Endothelial cell of umbilical vein (primary cell): ENCODE results near the gene GSG1L. TPM values are rescaled to one million over a fixed set of nuclear protein-coding genes. Genes with fewer than 3 reads are reported as not detected.

Experiments used
- BruUV-seq: library from RNA; stranded (reverse); fragments of 400-500 nt; replicated peaks from 2 replicates; lab custom pipeline; 2021; lab: Mats Ljungman, UMichigan
- CTCF ChIA-PET: fragments of 300-600, 350-600 bp; sonication (Branson Sonifier 250); formaldehyde crosslinking; loops from one replicate; lab custom pipeline; 2021; ENCODE audit warnings: antibody characterized with exemption, inconsistent platforms; lab: Charles Lee
- POLR2A ChIA-PET: fragments of 300-600, 350-600 bp; sonication (Branson Sonifier 250); formaldehyde crosslinking; loops from one replicate; lab custom pipeline; 2021; ENCODE audit warnings: antibody characterized with exemption, inconsistent platforms; lab: Charles Lee
- DNase-seq: peaks from one replicate; pipeline ENCODE4 v3.0.0-alpha.2; 2011; ENCODE audit warnings: low read depth, low spot score
- FAIRE-seq: peaks from 2 replicates; lab custom pipeline; 2011; peaks lifted over from hg19 to GRCh38; lab: Jason Lieb, UNC
- H2AFZ ChIP-seq: 2 replicates; pipeline ENCODE4 v1.6.0; 2012; ENCODE audit warnings: low read depth, low read length, control low read depth, inconsistent platforms
- H3K27ac ChIP-seq: 2 replicates; pipeline ENCODE4 v1.5.1; 2011; ENCODE audit warnings: low read depth, mild to moderate bottlenecking, control low read depth, low read length, moderate library complexity; ENCODE audit not compliant: insufficient read depth
- H3K27me3 ChIP-seq, 2 experiments: 2 replicates each; pipeline versions ENCODE4 v1.6.0 to v1.6.1; 2011; ENCODE audit warnings: low read length in 2 of 2, mixed read lengths in 1 of 2; ENCODE audit not compliant: control insufficient read depth in 2 of 2, insufficient read depth in 2 of 2
- H3K36me3 ChIP-seq, 2 experiments: 2 replicates in 1 of 2; 3 replicates in 1 of 2; pipeline ENCODE4 v1.5.1; 2011; ENCODE audit warnings: low read length in 2 of 2, mild to moderate bottlenecking in 1 of 2, moderate library complexity in 1 of 2; ENCODE audit not compliant: control insufficient read depth in 2 of 2, insufficient read depth in 2 of 2; ENCODE audit errors: extremely low read depth in 1 of 2
- H3K4me1 ChIP-seq: 3 replicates; pipeline ENCODE4 v1.5.1; 2011; ENCODE audit warnings: mild to moderate bottlenecking, low read length; ENCODE audit not compliant: control insufficient read depth, insufficient read depth; ENCODE audit errors: extremely low read depth
- H3K4me2 ChIP-seq: 2 replicates; pipeline ENCODE4 v1.6.1; 2011; ENCODE audit warnings: low read length, control low read depth, mixed read lengths; ENCODE audit not compliant: insufficient read depth
- H3K4me3 ChIP-seq, 3 experiments: fragments of 200-600 bp in 1 of 3; sonication (generic), shearing (Covaris generic) in 1 of 3; replicated peaks in 1 of 3; 2 replicates each; pipeline ENCODE4 v1.5.1; 2011 to 2016; ENCODE audit warnings: control low read depth in 3 of 3, low read length in 3 of 3, mild to moderate bottlenecking in 2 of 3, inconsistent platforms in 1 of 3, low read depth in 1 of 3, moderate library complexity in 1 of 3; ENCODE audit not compliant: insufficient read depth in 1 of 3
- H3K79me2 ChIP-seq: 2 replicates; pipeline ENCODE4 v1.6.0; 2012; ENCODE audit warnings: low read length, inconsistent platforms; ENCODE audit not compliant: control insufficient read depth, insufficient read depth
- H3K9ac ChIP-seq: replicated peaks from 2 replicates; pipeline ENCODE3; 2011; ENCODE audit warnings: low read length, control low read depth; ENCODE audit not compliant: insufficient read depth; ENCODE audit errors: extremely low read depth
- H3K9me1 ChIP-seq: replicated peaks from 3 replicates; pipeline ENCODE4 v1.6.0; 2011; ENCODE audit warnings: mild to moderate bottlenecking, low read length; ENCODE audit not compliant: control insufficient read depth, insufficient read depth; ENCODE audit errors: extremely low read depth
- H3K9me3 ChIP-seq: replicated peaks from 2 replicates; pipeline ENCODE4 v1.5.1; 2012; ENCODE audit warnings: low read length, inconsistent platforms; ENCODE audit not compliant: control insufficient read depth, insufficient read depth
- H4K20me1 ChIP-seq: replicated peaks from 2 replicates; pipeline ENCODE3; 2011; ENCODE audit warnings: mild to moderate bottlenecking, low read length; ENCODE audit not compliant: control insufficient read depth, insufficient read depth; ENCODE audit errors: extremely low read depth
- CTCF ChIP-seq, 2 donors: IDR thresholded peaks; 1 replicate in 1 of 2; 2 replicates in 1 of 2; pipeline ENCODE4 v1.5.1; 2011; ENCODE audit warnings: low read length in 2 of 2, mild to moderate bottlenecking in 2 of 2, moderate library complexity in 2 of 2, control low read depth in 1 of 2, inconsistent platforms in 1 of 2, low read depth in 1 of 2; ENCODE audit not compliant: insufficient read depth in 1 of 2; ENCODE audit errors: extremely low read depth in 1 of 2
- EZH2 ChIP-seq: IDR thresholded peaks from 2 replicates; pipeline ENCODE4 v1.6.1; 2012; ENCODE audit warnings: borderline replicate concordance, low read depth, mild to moderate bottlenecking, moderate library complexity, low read length, inconsistent platforms; ENCODE audit not compliant: severe bottlenecking
- GATA2 ChIP-seq: IDR thresholded peaks from 2 replicates; pipeline ENCODE4 v1.7.0; 2011; ENCODE audit warnings: low read depth, mild to moderate bottlenecking, moderate library complexity, mixed read lengths, low read length; ENCODE audit not compliant: insufficient read length, insufficient read depth
- JUN ChIP-seq: IDR thresholded peaks from 2 replicates; pipeline ENCODE4 v1.6.1; 2011; ENCODE audit warnings: borderline replicate concordance, low read depth; ENCODE audit not compliant: insufficient read length, insufficient read depth
- MAX ChIP-seq: IDR thresholded peaks from 2 replicates; pipeline ENCODE4 v1.6.1; 2011; ENCODE audit not compliant: insufficient read depth, insufficient read length
- MYC ChIP-seq: IDR thresholded peaks from one replicate; pipeline ENCODE4 v1.6.1; 2011; ENCODE audit warnings: mild to moderate bottlenecking, low read depth, low read length
- POLR2A ChIP-seq: IDR thresholded peaks from 2 replicates; pipeline ENCODE4 v1.6.1; 2012; ENCODE audit warnings: low read depth, mild to moderate bottlenecking, control low read depth, low read length
- dilution Hi-C: fragments of 300-500 bp; cut with MboI; formaldehyde crosslinking; loops from one replicate; pipeline ENCODE4 v1.15.0; 2019; ENCODE audit warnings: low sequenced_read_pairs; ENCODE audit not compliant: extremely low pct_ligation_motif_present
- intact Hi-C: fragments of 100-400 bp; cut with micrococcal nuclease; formaldehyde crosslinking; loops from one replicate; pipeline ENCODE4 v1.10.0; 2022
- polyA plus RNA-seq, 4 experiments: library from polyadenylated mRNA; depleted of rRNA in 3 of 4; stranded (reverse) in 3 of 4; unstranded in 1 of 4; fragments of >200 nt; gene quantifications; 2 replicates each; pipeline versions ENCODE4 v1.2.1 to v1.2.3, GENCODE V29; 2011 to 2012; ENCODE audit warnings: missing spikeins in 1 of 4
- total RNA-seq: library from RNA; stranded (reverse); gene quantifications from 2 replicates; pipeline ENCODE4 v1.2.3, GENCODE V29; 2021

Gene GSG1L
- total and polyA plus RNA-seq, 2 donors (not counting 3 experiments of a cell fraction or from before 2014, with no cell fraction given) = 0.06 TPM; not detected in 1

- BruUV-seq = no TSS peak
- CTCF ChIA-PET = interaction anchor here (0.7 to 2.2 kb wide), 2 partner anchors 125 to 141 kb away, joined by 6 to 8 read pairs; no protein-coding TSS in a partner anchor
Observed at GRCh38 chr16:27781195-27781524, 282.4 kb downstream of the GSG1L start.

More at GRCh38 chr16:27781195-27781524, 282.4 kb downstream of the GSG1L start:
- no peaks in the 10 kb centered on the region for H3K36me3 ChIP-seq
- H4K20me1 ChIP-seq = no peaks in the 10 kb centered on the region
- no peak for DNase-seq
- dilution Hi-C loops (no loop called here), intact Hi-C loops (no loop called here)
- H2AFZ ChIP-seq = no peak overlapping the region
- H3K9me3 ChIP-seq = no peaks in the 10 kb centered on the region
- no peak overlapping the region for H3K9ac ChIP-seq
- no peaks in the 10 kb centered on the region for H3K79me2 ChIP-seq
- no peaks in the 10 kb centered on the region for H3K27me3 ChIP-seq
- TF ChIP-seq MAX = no peak
- TF ChIP-seq GATA2 = no peak
- no peak for TF ChIP-seq JUN
- TF ChIP-seq CTCF (IDR thresholded peaks at IDR 0.05; ENCODE audit: extremely low read depth in 1 of 2, insufficient read depth in 1 of 2, low read depth in 1 of 2, low read length in 2 of 2) = no peak
- no peak for TF ChIP-seq MYC
- no peak for TF ChIP-seq EZH2
- no peak for TF ChIP-seq POLR2A
- H3K4me3 ChIP-seq = no peak overlapping the region
- no peaks in the 10 kb centered on the region for H3K9me1 ChIP-seq
- H3K27ac ChIP-seq = no peak overlapping the region
- H3K4me2 ChIP-seq = no peak overlapping the region
- POLR2A ChIA-PET = no interaction called here
- no peak for FAIRE-seq
- H3K4me1 ChIP-seq = no peaks in the 10 kb centered on the region
